SK-N-MC (cell line): ENCODE measurements around the gene EFHD2.

Experiments
- EZH2 ChIP-seq: fragments of 200-600 bp; sonication (generic); IDR thresholded peaks from one replicate; pipeline ENCODE4 v1.6.1; 2017; ENCODE audit warnings: antibody characterized with exemption
- FOXP2 ChIP-seq: optimal IDR thresholded peaks from 2 replicates; pipeline ENCODE3; 2011; ENCODE audit warnings: mild to moderate bottlenecking, moderate library complexity; ENCODE audit not compliant: insufficient read depth; ENCODE audit errors: extremely low read length, control extremely low read depth
- POLR2AphosphoS5 ChIP-seq: IDR thresholded peaks from 2 replicates; pipeline ENCODE4 v1.6.1; 2012; ENCODE audit warnings: mild to moderate bottlenecking, low read depth, low read length, borderline replicate concordance

DNA sequence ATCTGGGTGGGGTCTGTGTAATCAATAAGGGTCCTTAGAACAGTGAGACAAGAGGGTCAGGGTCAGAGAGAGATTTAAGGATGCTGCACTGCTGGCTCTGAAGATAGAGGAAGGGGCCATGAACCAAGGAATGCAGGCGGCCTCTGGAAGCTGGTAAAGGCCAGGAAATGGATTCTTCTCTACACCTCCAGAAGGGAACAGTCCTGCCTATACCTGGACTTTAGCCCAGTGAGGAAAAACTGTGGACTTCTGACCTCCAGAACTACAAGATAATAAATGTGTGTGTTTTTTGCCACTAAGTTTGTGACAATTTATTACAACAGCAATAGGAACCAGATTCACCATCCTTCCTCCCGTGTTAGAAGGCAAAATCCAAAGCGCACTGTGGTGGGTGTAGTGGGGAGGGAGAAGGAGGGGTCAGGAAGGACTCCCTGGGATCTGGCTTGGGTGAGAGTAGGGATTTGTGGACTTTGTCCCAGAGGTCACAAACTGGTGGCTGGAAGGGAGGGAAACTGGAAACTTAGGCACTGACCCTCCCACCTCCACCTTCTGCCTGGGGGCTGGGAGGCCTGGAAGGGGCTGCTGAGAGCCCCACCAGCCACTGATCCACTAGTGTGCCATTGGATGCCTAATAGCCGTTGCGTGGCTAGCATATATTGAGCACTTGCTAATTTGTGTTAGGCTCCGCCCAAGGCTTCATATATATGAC lies 41.5 kb downstream of the EFHD2 start:
- no peak for TF ChIP-seq POLR2AphosphoS5
- no peak for TF ChIP-seq EZH2
- no peak for TF ChIP-seq FOXP2
